Middle frontal gyrus (tissue), 1 donor: ENCODE data around the gene NR3C2.

ENCODE experiments used
- DNase-seq: peaks from one replicate; pipeline ENCODE4 v3.0.0-alpha.2; 2015; ENCODE audit warnings: low spot score; ENCODE audit errors: extremely low spot score

NR3C2 gene

GRCh38 chr4:148057516-148057915, 384.7 kb downstream of the NR3C2 start:
- DNase-seq = no peak

GRCh38 chr4:148056879-148057278, 385.3 kb downstream of the NR3C2 start:
- no peak for DNase-seq

GRCh38 chr4:148055844-148056243, 386.4 kb downstream of the NR3C2 start:
- no peak for DNase-seq

GRCh38 chr4:148054275-148054674, 387.9 kb downstream of the NR3C2 start:
- DNase-seq = no peak

DNA sequence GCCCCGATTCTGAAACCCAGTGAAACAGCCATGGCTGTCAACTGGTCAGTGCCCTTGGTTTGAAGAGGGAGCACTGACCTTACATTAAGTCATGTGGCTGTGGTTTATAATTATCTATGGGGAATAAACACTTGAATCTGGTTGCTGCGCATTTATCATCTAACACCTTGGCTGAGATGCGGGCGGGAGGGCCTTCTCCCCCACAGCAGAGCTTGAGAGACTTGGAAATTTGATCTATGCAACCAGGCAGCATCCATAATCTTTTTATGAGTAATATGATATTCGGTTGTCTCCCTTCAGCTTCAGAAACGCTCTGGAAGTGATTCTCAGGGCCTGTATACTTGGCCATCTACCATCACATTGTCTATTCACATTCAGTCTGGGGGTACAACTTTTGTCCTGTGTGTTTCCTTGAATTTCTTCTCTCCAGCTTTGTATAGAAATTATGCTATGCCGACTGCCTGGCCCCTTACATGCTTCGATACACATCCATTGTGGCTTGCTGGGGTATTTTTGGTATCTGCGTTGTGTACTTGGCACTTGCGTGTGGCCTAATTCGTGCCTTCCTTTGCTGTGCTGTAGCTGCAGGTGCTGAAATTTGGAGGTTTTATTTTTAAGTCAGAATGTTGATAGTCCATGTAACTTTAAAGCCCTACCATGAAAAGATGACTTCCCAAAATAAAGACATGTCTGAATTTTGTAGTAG, 388.8 kb downstream of the NR3C2 start:
- no peak for DNase-seq

GRCh38 chr4:148052448-148052847, 389.8 kb downstream of the NR3C2 start:
- no peak for DNase-seq

DNA sequence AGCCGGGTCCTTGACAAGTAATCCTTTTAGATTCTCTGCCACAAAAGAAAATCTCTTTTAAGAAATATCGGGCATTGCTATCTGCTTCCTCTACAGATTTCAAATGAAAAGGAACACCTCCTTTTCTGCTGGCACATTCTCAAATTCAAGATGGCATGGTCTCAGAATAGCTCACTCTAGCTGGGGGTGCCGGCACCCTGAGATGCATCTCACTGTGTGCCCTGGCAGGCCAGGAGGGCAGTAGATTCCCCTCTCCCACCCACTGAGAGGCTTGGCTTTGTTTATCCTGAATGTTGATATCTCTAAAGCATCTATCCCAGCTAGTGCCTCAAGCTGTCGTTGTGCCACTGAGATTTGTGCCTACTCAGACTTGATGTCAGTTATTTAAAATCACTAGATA, 390.8 kb downstream of the NR3C2 start:
- DNase-seq = no peak

DNA sequence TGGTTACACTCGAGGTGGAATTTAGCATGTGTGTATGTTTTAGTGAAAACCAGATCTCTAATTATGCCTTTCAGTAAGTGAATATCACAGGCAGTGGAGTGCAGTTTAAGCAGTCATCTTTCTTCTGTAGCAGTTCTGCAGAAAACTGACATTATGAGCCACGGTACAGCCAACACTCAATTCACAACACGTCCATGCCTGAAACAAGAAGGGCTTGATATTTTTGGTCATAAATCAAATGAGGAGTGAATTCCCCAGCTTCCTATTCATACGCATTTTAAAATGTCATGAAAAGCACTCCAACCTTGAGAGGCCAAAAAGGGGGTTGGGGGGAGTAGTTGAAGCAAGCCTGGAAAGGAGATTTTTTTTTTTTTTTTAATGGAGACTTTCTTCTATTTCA, 393.6 kb downstream of the NR3C2 start:
- no peak for DNase-seq

DNA sequence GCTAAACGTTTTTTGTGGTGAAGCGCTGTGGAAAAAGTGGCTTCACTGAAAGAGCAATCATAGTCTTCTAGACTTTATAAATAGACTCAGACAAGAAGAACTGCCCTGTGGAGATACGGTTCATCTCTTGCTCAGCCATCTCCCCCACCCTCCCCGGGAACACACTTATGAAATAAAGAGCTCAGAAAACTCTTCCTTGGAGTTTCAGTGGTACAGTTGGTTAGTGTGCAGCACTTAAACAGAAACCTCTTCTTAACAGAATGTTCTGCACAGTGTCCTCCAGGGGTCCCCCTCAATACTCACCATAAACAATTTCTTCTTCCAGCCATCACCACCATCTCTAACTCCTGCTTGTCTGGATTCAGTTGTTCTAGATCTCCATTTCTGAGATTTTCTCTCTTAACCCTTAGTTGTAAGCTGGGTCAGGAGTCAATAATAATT, 397.3 kb downstream of the NR3C2 start:
- no peak for DNase-seq

- no peak for DNase-seq
These were observed 397.9 kb downstream of the NR3C2 start for GRCh38 chr4:148044089-148044911.

- DNase-seq = no peak
These were observed 400.4 kb downstream of the NR3C2 start for GRCh38 chr4:148041606-148042329.

DNA sequence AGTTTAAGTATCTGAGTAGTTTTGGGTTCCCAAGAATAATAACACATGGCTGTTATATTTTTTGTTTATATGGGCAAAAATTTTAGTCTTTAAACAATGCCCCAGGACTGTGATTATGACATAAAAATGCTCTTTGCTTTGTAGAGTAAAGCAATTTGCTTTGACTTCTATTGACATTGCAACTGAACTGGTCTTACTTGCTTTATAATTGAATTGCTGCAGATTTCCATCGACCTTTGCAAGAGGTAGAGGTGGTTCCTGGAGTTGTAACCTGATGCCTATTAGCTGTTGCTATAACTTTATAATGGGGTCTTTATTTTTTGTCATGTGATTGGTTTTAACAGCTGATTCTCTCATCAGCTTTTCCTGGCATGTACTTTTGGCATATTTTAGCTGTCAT, 407.4 kb downstream of the NR3C2 start:
- no peak for DNase-seq

- DNase-seq = no peak
These were observed 411.9 kb downstream of the NR3C2 start for GRCh38 chr4:148030193-148030873.

DNA sequence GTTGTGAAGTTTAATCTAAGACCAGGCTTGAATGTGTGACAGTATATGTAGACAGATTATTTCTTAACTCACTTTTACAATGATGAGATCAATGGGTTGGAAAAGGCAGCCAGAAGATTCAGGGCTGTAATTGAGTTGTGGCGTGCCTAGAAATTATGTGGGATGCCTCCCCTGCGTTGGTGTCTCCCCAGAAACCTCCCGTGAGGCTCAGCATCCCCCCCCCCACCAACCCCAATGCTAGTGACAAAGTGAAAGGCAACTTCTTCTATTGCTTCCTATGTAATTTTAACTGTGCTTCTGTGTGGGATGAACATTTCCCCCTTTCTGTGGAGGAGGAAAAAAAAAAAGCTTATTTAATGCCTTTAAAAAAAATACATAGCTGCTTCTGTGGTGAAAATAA, 412.4 kb downstream of the NR3C2 start:
- DNase-seq = no peak
